GM19463 (cell line): ENCODE measurements around the gene MAS1L.
"Not testable (repeated sequence)": the region's sequence is repeated elsewhere in the genome, so short reads cannot be mapped to it uniquely, and the experiment has no call there.

Source experiments
- ATAC-seq: cut with Tn5 transposase; IDR thresholded peaks from one replicate; pipeline ENCODE4 v1.9.1; 2021; ENCODE audit warnings: mild to moderate bottlenecking, moderate library complexity; ENCODE audit not compliant: unreplicated experiment

Gene MAS1L

GRCh38 chr6:29486577-29486976 is 1.2 kb downstream of the MAS1L start:
- no peak for ATAC-seq

- no peak for ATAC-seq
Observed at GRCh38 chr6:29483735-29484134, 4.0 kb downstream of the MAS1L start.

GRCh38 chr6:29483186-29483585 is 4.6 kb downstream of the MAS1L start:
- no peak for ATAC-seq

- no peak for ATAC-seq
Observed at GRCh38 chr6:29479560-29479959, 8.2 kb downstream of the MAS1L start.

DNA sequence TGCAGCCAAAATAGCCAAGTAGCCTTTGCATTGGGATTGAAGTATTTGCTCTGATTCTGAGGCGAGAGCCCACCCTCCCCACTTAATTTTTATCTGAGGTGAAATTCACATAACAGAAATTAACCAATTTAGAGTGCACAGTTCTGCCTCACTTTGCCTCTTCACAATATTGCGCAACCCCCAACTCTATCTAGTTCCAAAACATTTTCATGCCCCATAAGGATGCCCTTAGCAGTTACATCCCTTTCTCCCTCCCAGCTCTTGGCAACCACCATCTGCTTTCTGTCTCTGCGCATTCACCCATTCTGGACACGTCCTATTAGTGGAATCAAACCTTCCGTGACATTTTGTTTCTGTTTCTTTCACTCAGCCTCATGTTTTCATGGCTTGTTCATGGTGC is 9.0 kb downstream of the MAS1L start:
- no peak for ATAC-seq

DNA sequence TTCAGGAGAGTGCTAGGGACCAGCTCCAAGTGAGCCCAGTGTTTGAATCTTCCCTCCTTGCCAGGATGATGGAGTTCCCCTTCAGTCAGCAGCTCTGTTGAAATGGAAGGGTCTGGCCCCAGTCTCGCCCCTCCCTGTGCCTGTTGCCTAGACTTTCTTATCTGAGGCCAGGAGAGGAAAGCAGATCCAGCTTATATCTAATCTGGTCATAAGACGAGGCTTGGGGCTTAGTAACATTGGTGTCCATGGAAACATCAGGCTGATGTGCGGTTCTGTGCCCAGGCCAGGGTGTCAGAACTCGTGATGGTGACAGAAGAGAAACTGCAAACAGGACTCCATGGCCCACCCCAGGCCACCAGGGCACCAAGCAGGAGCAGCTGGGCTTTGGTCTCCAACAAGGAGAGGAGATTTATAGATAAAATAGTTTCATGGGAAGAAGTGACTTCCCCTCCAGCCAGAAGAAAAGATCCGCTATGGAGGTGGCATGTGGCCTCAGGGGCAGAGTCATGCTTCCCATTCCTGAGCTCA is 9.8 kb downstream of the MAS1L start:
- ATAC-seq, result no peak

GRCh38 chr6:29474996-29475395 is 12.8 kb downstream of the MAS1L start:
- no peak for ATAC-seq

GRCh38 chr6:29466241-29466640 is 21.5 kb downstream of the MAS1L start:
- ATAC-seq, result no peak

- no peak for ATAC-seq
Observed at GRCh38 chr6:29465801-29466200, 22.0 kb downstream of the MAS1L start.

DNA sequence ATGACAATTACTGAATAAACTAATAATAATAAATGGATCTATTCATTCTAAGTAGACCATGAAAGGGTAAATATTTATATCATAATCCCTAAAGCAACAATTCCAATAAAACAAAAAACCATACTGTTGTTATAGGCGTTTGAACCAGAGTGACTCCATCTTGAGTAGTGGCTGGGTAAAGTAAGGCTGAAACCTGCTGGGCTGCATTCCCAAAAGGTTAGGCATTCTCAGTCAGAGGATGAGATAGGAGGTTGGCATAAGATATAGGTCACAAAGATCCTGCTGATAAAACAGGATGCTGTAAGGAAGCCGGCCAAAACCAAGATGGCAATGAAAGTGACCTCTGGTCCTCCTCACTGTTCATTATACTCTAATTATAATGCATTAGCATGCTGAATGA is 22.5 kb downstream of the MAS1L start:
- no peak for ATAC-seq

DNA sequence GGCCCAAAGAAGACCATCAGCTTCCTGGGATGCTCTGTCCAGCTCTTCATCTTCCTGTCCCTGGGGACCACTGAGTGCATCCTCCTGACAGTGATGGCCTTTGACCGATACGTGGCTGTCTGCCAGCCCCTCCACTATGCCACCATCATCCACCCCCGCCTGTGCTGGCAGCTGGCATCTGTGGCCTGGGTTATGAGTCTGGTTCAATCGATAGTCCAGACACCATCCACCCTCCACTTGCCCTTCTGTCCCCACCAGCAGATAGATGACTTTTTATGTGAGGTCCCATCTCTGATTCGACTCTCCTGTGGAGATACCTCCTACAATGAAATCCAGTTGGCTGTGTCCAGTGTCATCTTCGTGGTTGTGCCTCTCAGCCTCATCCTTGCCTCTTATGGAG is 25.7 kb downstream of the MAS1L start:
- no peak for ATAC-seq

DNA sequence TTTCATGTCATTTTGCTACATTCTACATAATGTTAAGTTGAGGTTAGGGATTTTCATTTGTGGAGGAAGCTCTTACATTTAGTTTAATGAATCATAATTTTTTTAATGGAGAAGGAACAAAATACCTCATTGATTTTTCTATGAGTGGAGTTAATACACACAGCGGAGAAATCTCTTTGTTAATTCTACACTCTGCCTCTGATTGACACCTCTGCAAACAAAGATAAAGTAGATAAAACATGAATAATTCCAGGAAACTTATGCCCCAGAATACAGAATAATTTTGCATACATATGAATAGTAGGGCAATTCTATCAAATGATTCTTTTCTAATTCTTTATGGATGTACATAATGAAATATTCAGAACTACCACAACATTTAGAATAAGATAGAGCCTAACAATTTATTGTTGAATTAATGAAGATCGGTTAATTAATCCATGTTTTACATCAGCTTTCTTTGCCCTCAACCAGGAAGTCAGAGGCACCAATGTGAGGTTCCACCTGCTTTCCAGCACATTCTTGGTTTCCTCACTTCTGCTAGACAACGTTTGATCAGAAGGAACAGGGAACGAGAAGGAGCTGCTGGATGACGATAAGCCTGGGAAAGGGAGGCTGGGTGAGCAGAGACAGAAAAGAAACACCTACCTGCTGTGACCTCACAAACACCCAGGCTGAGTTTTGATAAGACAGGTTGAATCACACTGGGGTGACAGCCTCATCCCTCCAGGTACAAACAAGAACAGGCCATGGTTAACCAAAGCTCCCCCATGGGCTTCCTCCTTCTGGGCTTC is 26.5 kb downstream of the MAS1L start:
- no peak for ATAC-seq

GRCh38 chr6:29456971-29457370 is 30.8 kb downstream of the MAS1L start, which contains the start of the genes OR11A1 and OR2H1:
OR11A1 (minus strand) TSS chr6:29457071; CDS start chr6:29427641, 29,430 bp downstream.
OR2H1 (plus strand) TSS chr6:29457155; CDS start chr6:29461770, 4,615 bp downstream.
- ATAC-seq, result no peak

- no peak for ATAC-seq
Observed at GRCh38 chr6:29451471-29452193, 36.1 kb downstream of the MAS1L start.

DNA sequence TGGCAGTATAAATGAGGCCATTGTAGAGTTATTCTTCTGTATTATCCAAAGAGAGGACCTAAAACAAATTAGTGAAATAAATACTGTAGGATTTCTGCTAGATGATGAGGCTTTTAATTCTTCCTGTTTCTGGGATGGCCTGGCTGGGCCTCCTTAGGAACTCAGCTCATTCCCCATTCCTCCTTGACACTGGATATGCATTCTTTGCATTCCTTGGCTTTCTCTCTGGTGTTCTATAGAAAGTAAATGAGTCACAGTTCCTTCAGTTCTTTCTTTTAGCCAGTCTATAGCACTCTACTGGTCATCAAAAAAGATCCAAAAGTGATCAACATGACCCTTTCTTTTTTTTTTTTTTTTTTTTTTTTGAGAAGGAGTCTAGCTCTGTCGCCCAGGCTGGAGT is 40.1 kb downstream of the MAS1L start:
- no peak for ATAC-seq

- not testable (repeated sequence) for ATAC-seq
Observed at GRCh38 chr6:29444031-29444430, 43.7 kb downstream of the MAS1L start.

DNA sequence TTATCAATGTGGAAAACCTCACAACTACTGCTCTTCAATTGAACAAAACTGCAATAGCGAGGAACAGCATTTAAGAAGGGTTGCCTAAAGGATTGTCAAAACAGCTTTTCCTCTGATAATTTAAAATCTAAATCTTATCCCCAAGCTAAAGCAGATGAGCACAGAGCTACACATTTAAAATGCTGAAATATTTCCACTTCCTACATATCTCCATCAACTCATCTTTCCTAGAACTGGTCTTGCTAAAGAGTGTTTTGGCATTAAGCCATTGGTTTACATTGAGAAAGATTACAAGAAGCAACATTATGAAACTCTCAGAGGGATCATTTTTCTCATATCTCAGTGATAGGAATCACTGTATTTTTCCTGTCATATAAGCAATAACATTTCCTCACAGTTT is 45.0 kb downstream of the MAS1L start:
- ATAC-seq, result no peak

GRCh38 chr6:29439006-29439405 is 48.8 kb downstream of the MAS1L start, which contains the start of gene OR10C1:
OR10C1 (plus strand) TSS chr6:29439306; CDS start chr6:29440016, 710 bp downstream.
- ATAC-seq, result no peak

GRCh38 chr6:29436730-29437129 is 51.0 kb downstream of the MAS1L start:
- ATAC-seq, result not testable (repeated sequence)
